ENCODE results near the gene NFASC. TPM values are rescaled to one million over a fixed set of nuclear protein-coding genes. Genes with fewer than 3 reads are reported as not detected.

Gene NFASC
- total RNA-seq, 4 donors from 2014 or later, result 0.68 to 2.8 (median 1.7) TPM

GRCh38 chr1:204917802-204918201, 47.1 kb downstream of the NFASC start:
- no peak for TF ChIP-seq CTCF (IDR thresholded peaks at IDR 0.05; ENCODE audit: low read depth)

DNA sequence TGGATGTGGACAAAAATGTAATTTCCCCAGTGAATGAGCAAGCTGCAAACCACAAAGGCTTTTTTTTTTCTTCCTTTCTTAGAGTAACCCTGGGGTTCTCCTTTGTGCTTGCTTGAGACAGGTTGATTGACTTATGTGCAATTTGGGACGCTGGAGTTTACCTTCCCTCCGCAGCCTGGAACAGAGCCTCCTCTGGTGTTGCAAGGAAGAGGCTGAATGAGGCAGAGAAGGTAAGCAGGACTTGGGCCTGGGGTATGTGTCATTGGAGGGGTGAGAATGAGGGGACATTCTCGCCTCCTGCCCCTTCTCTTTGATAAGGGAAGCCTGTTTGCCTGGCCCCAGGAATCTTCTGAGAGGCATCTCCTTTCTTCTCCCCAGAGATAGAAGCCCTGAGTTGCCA, 49.8 kb downstream of the NFASC start:
- no peak for TF ChIP-seq CTCF (IDR thresholded peaks at IDR 0.05; ENCODE audit: low read depth)

GRCh38 chr1:204920967-204921366, 50.3 kb downstream of the NFASC start:
- TF ChIP-seq CTCF (IDR thresholded peaks at IDR 0.05; ENCODE audit: low read depth), result no peak

- TF ChIP-seq CTCF (IDR thresholded peaks at IDR 0.05; ENCODE audit: low read depth), result no peak
These were observed 51.3 kb downstream of the NFASC start for GRCh38 chr1:204921855-204922516.

DNA sequence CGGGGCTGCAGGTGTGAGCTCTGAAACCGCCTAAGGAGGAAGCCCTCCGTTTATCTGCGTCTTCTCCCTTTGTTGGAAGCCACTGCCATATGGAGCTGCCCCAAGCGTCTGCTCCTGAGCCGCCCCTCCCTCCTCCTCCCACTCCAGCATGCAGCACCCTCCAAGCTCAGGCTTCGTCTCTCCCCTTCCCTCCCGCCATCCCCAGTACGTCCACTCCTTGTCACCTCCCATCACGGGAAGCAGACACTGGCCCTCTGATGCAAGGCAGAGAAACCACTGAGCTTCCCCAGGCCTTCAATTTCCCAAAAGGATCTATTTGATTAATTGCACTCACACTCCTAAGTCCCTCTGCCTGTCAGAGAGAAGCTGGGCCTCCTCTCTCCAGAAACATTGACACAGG, 52.5 kb downstream of the NFASC start:
- no peak for TF ChIP-seq CTCF (IDR thresholded peaks at IDR 0.05; ENCODE audit: low read depth)

- TF ChIP-seq CTCF (IDR thresholded peaks at IDR 0.05; ENCODE audit: low read depth), result no peak
These were observed 53.0 kb downstream of the NFASC start for GRCh38 chr1:204923626-204924012.

- no peak for TF ChIP-seq CTCF (IDR thresholded peaks at IDR 0.05; ENCODE audit: low read depth)
These were observed 53.5 kb downstream of the NFASC start for GRCh38 chr1:204924013-204924759.
